A204.1 (cell line): ENCODE data around the gene KREMEN2.
"Not testable (repeated sequence)": the region's sequence is repeated elsewhere in the genome, so short reads cannot be mapped to it uniquely, and the experiment has no call there.

Experiments
- FAIRE-seq: peaks from 2 replicates; lab custom pipeline; 2012; peaks lifted over from hg19 to GRCh38; lab: Jason Lieb, UNC

Gene KREMEN2

DNA sequence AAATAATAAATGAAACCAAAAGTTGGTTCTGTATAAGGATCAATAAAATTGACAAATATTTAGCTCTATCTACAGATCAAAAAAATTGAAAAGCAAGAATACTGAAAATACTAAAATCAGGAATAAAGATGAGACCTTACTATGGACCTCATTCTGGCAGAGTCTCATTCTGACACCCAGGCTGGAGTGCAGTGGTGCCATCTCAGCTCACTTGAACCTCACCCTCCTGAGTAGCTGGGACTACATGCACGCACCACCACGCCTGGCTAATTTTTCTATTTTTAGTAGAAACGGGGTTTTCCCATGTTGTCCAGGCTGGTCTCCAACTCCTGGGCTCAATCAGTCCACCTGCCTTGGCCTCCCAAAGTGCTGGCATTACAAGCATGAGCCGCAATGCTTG, 22.0 kb upstream of the KREMEN2 start:
- FAIRE-seq: no peak

DNA sequence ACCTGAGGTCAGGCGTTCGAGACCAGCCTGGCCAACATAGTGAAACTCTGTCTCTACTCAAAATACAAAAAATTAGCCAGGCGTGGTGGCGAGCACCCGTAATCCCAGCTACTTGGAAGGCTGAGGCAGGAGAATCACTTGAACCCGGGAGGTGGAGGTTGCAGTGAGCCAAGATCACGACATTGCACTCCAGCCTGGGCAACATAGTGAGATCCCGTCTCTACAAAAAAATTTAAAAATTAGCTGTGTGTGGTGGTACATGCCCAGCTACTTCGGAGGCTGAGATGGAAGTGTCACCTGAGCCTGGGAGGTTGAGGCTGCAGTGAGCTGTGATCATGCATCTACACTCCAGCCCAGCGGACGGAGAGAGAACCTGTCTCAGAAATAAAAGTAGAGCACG, 20.4 kb upstream of the KREMEN2 start:
- not testable (repeated sequence) for FAIRE-seq

DNA sequence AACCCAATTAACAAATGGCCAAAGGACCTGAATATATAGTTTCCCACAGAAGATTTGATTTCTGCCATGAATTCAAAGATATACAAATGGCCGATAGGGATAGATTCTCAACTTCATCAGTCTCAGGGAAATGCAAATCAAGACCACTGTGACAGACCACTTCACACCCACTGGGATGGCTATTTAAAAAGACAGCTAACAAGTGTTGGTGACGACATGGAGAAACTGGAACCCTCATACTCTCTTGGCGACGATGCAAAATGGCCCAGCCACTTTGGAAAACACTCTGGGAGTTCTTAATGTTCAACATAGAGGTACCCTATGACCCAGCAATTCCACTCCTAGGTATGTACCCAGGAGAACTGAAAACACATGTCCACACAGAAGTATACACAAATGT, 17.4 kb upstream of the KREMEN2 start:
- no peak for FAIRE-seq

DNA sequence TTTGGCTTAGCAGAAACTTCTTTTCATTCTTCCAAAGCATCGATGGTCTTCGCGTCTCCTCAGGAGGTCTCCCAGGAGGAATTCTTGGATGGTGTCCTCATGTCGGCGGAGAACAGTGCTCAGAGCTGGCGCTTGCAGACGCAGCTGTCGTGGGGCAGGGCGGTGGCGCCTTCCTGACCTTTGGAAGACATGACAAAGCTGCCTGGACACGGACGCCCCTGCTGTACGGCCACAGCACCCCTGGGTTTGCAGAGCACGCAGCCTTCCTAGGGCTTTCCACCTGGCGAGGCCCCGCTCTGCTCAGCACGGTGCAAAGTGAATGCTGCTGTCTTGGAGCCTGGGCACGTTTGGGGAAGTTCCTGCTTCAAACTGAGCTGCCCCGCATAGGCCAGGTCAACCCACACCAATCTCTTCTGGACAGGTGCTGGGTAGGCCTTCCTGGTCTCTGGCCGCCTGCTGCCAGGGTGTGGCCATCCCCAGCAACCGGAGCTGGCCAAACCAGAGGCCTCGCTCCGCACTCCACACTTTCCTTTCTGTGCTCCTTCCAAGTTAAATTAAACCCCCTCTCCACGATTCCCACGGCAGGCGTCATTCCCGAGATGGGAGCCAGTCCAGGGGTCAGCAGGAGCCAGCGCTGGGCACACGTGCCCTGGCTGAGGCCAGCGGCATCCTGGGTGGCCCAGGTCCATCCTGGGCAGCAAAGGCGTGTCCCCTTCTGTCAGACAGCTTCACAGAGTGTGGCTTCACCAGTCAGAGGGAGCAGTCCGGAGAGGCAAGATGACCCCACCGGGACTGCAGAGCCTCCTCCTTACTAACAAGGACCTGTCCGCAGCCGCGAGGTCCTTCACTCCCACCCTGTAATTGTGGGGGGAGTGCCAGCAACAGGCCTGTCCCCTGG, 15.0 kb upstream of the KREMEN2 start:
- FAIRE-seq: no peak

GRCh38 chr16:2949705-2950352, 14.2 kb upstream of the KREMEN2 start:
- no peak for FAIRE-seq

GRCh38 chr16:2950353-2950724, 13.7 kb upstream of the KREMEN2 start:
- no peak for FAIRE-seq

GRCh38 chr16:2950773-2951172, 13.3 kb upstream of the KREMEN2 start:
- FAIRE-seq: no peak

GRCh38 chr16:2952679-2953078, 11.4 kb upstream of the KREMEN2 start:
- FAIRE-seq: no peak

- FAIRE-seq: no peak
These were observed 10.1 kb upstream of the KREMEN2 start for GRCh38 chr16:2953706-2954627.

DNA sequence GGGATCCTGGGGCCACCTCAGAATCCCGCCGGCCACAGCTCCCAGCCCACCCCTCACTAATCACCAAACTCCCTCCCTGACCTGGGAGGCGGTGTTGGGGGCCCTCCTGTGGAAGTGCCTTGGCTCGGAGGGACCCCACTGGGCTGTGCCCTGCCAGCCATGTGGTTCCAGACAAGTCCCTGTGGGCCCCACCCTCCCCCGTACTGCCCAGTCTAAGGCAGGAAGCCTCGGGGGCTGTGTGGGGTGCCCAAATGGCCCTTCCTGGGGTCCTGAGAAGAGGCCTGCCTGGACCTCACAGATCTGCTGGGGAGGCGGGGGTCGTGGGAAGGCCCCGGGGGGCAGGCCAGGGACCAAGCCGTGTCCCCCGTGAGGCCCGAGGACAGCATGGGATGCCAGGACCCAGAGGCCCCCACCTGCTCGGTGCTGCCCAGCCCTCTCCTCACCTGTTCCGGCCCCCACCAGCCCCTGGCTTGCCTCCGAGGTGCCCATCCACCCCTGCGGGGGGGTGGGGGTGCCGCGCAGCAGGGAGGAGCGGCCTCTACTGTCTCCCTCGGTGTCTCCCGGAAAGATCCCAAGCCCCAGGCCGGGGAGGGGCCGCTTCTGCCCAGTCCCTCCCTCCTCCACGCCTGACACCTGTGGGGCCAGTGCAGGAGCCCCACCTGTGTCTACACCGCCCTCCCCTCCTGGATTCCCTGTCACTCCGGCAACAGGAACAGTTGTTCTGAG, 9.3 kb upstream of the KREMEN2 start:
- FAIRE-seq: no peak

GRCh38 chr16:2955438-2955778, 8.7 kb upstream of the KREMEN2 start:
- FAIRE-seq: no peak

GRCh38 chr16:2955779-2956578, 8.1 kb upstream of the KREMEN2 start:
- no peak for FAIRE-seq

GRCh38 chr16:2956579-2956956, 7.5 kb upstream of the KREMEN2 start:
- FAIRE-seq: no peak

DNA sequence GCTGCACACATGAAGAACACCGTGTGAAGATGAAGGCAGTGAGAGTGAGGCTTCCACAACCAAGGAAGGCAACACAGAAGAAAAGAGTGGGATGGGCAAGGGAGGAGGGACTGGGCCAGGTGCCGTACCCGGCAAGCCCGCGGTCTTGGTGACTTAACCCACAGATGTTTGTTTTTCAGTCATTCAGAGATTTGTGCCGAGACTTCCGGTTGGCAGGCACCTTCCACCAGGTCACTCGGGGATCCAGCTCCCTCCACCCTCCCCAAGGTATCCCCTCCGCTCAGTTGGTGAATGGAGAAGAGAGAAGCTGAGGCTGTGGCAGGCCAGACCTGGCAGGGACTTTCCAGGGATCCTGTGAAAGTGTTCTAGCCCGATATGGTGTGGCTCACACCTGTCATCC, 4.9 kb upstream of the KREMEN2 start:
- FAIRE-seq: no peak

- FAIRE-seq: no peak
These were observed 3.7 kb upstream of the KREMEN2 start for GRCh38 chr16:2960183-2961010.

GRCh38 chr16:2962334-2963073, 1.6 kb upstream of the KREMEN2 start:
- FAIRE-seq: no peak

DNA sequence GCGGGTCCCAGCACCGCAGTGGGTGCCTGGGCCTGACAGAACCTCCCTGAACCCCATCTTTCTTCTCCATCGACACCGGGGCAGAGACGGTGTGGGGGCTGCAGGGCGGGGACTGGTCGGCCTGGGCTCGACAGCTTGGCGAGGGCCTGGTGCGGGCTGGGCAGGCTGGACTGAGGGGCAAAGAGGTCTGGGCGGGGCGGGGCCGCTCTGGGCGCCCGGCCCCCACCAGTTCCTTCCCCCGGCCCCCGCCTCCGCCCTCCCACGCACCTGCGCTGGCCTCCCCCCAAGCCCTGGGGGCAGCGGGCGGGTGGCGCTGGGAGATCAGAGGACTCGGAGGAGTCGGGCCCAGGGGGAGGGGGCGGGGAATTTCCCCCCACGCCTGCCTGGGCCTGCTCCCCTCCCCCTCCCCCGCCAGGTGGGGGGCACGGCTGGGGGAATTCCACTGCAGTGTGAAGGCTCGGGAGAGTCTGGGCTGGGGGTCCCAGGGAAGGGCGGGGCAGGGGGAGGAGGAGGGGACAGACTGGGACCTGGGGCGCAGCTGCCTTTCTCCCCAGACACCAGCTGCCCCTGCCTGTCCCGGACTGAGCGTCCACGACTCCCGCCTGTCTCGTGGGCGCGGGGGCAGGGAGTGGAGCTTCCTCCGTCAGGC, 877 bp upstream of the KREMEN2 start:
- no peak for FAIRE-seq

- no peak for FAIRE-seq
These were observed 631 bp downstream of the KREMEN2 start for GRCh38 chr16:2964475-2965336.
